Tibial artery (tissue), 4 donors: ENCODE results near the gene ZNF567.

ENCODE experiments used
- DNase-seq, 2 donors: peaks; one replicate each; pipeline ENCODE4 v3.0.0-alpha.2; 2019
- H3K27ac ChIP-seq, 2 donors: fragments of 200-600 bp; sonication (generic) in 1 of 2; 1 replicate in 1 of 2; 2 replicates in 1 of 2; pipeline ENCODE4 v1.5.1; 2018 to 2019; ENCODE audit warnings: mild to moderate bottlenecking in 1 of 2
- H3K27me3 ChIP-seq, 2 donors: fragments of 200-600 bp; sonication (generic) in 1 of 2; one replicate each; pipeline versions ENCODE4 v1.5.1 to v1.6.0; 2016 to 2019
- H3K36me3 ChIP-seq, 3 donors: fragments of 200-600 bp; sonication (generic) in 2 of 3; one replicate each; pipeline ENCODE4 v1.5.1; 2016 to 2019; ENCODE audit warnings: mild to moderate bottlenecking in 2 of 3
- H3K4me1 ChIP-seq, 4 donors: fragments of 200-600 bp; sonication (generic) in 2 of 4; 1 replicate in 3 of 4; 2 replicates in 1 of 4; pipeline ENCODE4 v1.5.1; 2016 to 2019
- H3K4me3 ChIP-seq, 2 donors: fragments of 200-600 bp; sonication (generic) in 1 of 2; 1 replicate in 1 of 2; 2 replicates in 1 of 2; pipeline ENCODE4 v1.5.1; 2018 to 2019; ENCODE audit warnings: mild to moderate bottlenecking in 2 of 2
- H3K9me3 ChIP-seq, 3 donors: fragments of 200-600 bp; sonication (generic) in 1 of 3; one replicate each; pipeline ENCODE4 v1.5.1; 2016 to 2019
- intact Hi-C: fragments of 100-400 bp; cut with DNase I; formaldehyde crosslinking; loops from one replicate; pipeline ENCODE4 v1.15.0; 2023; ENCODE audit warnings: low total_unique reads
- TF ChIP-seq, protein P1 (sequence below), 2 experiments: fragments of 200-600 bp in 1 of 2; fragments of 450-650 bp in 1 of 2; IDR thresholded peaks; one replicate each; pipeline ENCODE4 v1.5.1; 2017 to 2019; ENCODE audit warnings: antibody characterized with exemption in 2 of 2, mild to moderate bottlenecking in 1 of 2, moderate library complexity in 1 of 2

The ZNF567 gene

DNA sequence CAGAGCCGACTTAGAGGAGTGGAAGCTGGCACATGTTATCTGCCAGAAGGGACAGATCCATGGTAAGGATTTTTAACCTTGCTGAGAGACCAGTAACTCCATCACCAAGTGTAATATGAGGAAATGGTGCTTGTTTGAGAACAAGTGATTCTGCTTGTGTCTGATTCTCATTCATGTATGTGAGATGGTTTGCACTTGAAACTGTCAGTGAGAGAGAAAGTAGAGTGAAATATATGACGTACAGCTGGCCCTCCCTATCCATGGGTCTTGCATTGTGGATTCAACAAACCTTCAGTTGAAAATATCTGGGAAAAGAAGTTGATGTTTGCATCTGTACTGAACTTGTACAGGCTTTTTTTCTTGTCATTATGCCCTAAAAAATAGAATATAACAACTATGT lies 18.8 kb upstream of the ZNF567 start:
- peaks cover 0 to 54% (median 21%) of the 10 kb centered on the region in 3 donors for H3K9me3 ChIP-seq

DNA sequence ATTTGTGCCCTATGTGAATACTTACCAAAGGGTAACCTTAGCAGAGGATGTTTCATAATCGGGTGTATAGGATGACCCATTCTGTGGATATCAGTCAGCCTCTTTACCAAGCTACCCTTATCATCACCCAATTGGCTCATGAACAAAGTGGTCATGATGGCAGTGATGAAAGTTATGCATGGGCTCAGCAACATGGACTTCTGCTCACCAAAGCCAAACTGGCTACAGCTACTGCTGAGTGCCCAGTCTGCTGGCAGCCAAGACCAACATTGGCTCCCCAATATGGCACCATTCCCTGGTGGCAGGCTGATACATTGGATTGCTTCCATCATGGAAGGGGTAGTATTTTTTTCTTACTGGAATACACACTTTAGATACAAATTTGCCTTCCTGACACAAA lies 15.0 kb upstream of the ZNF567 start:
- Histone ChIP-seq H3K27me3 (no peaks in the 10 kb centered on the region), H3K36me3 (peaks cover 32 to 85% (median 32%) of the 10 kb centered on the region in 3 donors), H3K4me3 (no peak overlapping the region), H3K4me1 (peaks cover 0 to 11% (median 5%) of the 10 kb centered on the region in 4 donors), H3K9me3 (peaks cover 0 to 85% (median 21%) of the 10 kb centered on the region in 3 donors), H3K27ac (no peak overlapping the region)
- intact Hi-C loops = no loop called here
- TF ChIP-seq, protein P1, sequence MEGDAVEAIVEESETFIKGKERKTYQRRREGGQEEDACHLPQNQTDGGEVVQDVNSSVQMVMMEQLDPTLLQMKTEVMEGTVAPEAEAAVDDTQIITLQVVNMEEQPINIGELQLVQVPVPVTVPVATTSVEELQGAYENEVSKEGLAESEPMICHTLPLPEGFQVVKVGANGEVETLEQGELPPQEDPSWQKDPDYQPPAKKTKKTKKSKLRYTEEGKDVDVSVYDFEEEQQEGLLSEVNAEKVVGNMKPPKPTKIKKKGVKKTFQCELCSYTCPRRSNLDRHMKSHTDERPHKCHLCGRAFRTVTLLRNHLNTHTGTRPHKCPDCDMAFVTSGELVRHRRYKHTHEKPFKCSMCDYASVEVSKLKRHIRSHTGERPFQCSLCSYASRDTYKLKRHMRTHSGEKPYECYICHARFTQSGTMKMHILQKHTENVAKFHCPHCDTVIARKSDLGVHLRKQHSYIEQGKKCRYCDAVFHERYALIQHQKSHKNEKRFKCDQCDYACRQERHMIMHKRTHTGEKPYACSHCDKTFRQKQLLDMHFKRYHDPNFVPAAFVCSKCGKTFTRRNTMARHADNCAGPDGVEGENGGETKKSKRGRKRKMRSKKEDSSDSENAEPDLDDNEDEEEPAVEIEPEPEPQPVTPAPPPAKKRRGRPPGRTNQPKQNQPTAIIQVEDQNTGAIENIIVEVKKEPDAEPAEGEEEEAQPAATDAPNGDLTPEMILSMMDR (IDR thresholded peaks at IDR 0.05) = no peak
- no peak for DNase-seq

More for the DNA sequence above, 18.8 kb upstream of the ZNF567 start:
- H3K36me3 ChIP-seq = peaks cover 26 to 66% (median 34%) of the 10 kb centered on the region in 3 donors
- intact Hi-C loops = loop anchor here (10.0 kb wide), 2 partner anchors 94 to 246 kb away; partner anchors contain the start of genes ZNF529, ZNF568 and ZNF829
- TF ChIP-seq, protein P1 (IDR thresholded peaks at IDR 0.05) = no peak
- H3K27me3 ChIP-seq = no peaks in the 10 kb centered on the region
- no peak for DNase-seq
- H3K4me3 ChIP-seq = no peak overlapping the region
- no peak overlapping the region for H3K27ac ChIP-seq
- peaks cover 0 to 20% (median 8%) of the 10 kb centered on the region in 4 donors for H3K4me1 ChIP-seq

DNA sequence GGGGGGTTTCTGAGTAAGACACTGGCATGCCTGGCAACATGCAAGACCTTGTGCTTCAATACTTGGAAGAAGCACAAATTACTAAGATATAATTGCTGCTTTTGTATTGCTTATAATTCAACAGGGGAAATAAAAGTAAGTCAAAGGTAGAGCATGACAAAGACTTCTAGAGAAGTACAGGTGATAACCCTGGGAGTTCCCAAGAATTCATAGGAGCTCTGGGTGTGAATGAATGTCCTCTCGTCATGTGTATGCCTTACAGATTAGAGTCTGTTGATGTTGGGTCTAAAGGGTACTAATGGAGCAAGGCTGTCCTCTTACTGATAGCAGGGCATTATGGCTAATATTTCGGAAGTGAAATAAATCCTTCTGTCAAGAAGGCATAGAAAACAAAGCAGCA lies 13.2 kb upstream of the ZNF567 start:
- no peaks in the 10 kb centered on the region for H3K27me3 ChIP-seq
- no peak overlapping the region for H3K27ac ChIP-seq
- no peak for DNase-seq
- peaks cover 50 to 94% (median 51%) of the 10 kb centered on the region in 3 donors for H3K36me3 ChIP-seq
- intact Hi-C loops = no loop called here
- peaks cover 3 to 91% (median 25%) of the 10 kb centered on the region in 3 donors for H3K9me3 ChIP-seq
- H3K4me1 ChIP-seq = no peaks in the 10 kb centered on the region
- no peak overlapping the region for H3K4me3 ChIP-seq
- TF ChIP-seq, protein P1 (IDR thresholded peaks at IDR 0.05) = no peak

DNA sequence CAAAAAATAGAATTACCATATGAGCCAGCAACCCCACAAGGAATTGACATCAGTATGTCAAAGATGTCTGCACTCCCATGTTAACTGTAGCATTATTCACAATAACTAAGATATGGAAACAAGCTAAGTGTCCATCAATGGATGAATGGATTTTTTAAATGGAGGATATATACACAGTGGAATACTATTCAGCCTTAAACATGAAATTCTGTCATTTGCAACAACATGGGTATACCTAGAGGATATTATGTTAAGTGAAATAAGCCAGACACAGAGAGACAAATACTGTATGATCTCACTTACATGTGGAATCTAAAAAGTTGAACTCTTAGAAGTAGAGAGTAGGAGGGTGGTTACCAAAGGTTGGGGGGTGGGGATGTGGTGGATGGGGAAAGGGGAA lies 8.0 kb upstream of the ZNF567 start:
- Histone ChIP-seq H3K4me1 (no peaks in the 10 kb centered on the region), H3K36me3 (peaks cover 45 to 76% (median 46%) of the 10 kb centered on the region in 3 donors), H3K27ac (no peak overlapping the region), H3K27me3 (no peaks in the 10 kb centered on the region), H3K4me3 (no peak overlapping the region), H3K9me3 (peaks cover 3 to 57% (median 8%) of the 10 kb centered on the region in 3 donors)
- TF ChIP-seq, protein P1 (IDR thresholded peaks at IDR 0.05) = no peak
- intact Hi-C loops = no loop called here
- DNase-seq = no peak

DNA sequence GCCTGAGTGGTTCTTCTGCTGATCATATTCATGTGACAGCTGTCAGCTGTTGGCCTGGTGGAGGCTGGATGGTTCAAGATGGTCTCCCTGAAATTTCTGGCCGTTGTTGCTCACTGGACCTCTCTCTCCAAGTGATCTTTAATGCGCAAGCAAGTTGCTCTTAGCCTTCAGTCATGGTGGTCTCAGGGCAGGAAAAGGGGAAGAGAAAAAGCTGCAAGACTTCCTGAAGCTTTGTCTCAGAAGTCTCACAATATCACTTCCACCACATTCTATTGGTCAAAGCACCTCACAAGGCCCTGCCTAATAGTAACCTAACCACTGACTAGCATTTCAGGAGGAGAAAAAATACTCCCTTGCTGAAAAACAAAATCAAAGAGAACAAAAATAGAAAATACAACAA lies 1.6 kb upstream of the ZNF567 start:
- H3K4me3 ChIP-seq = peak overlapping the region in 1 of 2 donors; percentile 73
- no peak for DNase-seq
- H3K27ac ChIP-seq = no peak overlapping the region
- TF ChIP-seq, protein P1 (IDR thresholded peaks at IDR 0.05) = no peak
- H3K9me3 ChIP-seq = peaks cover 0 to 8% (median 0%) of the 10 kb centered on the region in 3 donors
- H3K4me1 ChIP-seq = peaks cover 0 to 20% (median 17%) of the 10 kb centered on the region in 4 donors
- intact Hi-C loops = no loop called here
- H3K36me3 ChIP-seq = peaks cover 18 to 37% (median 26%) of the 10 kb centered on the region in 3 donors
- no peaks in the 10 kb centered on the region for H3K27me3 ChIP-seq
